Anterior cingulate cortex (tissue), 58 donors: Measurements from ENCODE around the gene FAM43A.

ENCODE experiments used
- DNase-seq, 58 donors: peaks; one replicate each; lab custom pipeline; 2025; lab: John Stamatoyannopoulos, UW

Gene FAM43A

GRCh38 chr3:194675081-194675640 is 10.5 kb upstream of the FAM43A start:
- peak in 11 of 58 donors; percentile 1 to 49 (median 22) for DNase-seq

GRCh38 chr3:194675680-194676079 is 10.0 kb upstream of the FAM43A start:
- peak in 1 of 58 donors; percentile 22 for DNase-seq

GRCh38 chr3:194676471-194676870 is 9.2 kb upstream of the FAM43A start:
- no peak for DNase-seq

GRCh38 chr3:194680888-194681615 is 4.6 kb upstream of the FAM43A start:
- DNase-seq: no peak

- no peak for DNase-seq
Observed at GRCh38 chr3:194682189-194682693, 3.4 kb upstream of the FAM43A start.

GRCh38 chr3:194682694-194683310 is 2.9 kb upstream of the FAM43A start:
- DNase-seq: peak in 52 of 58 donors; percentile 24 to 87 (median 56)

GRCh38 chr3:194683380-194683779 is 2.3 kb upstream of the FAM43A start:
- no peak for DNase-seq

- no peak for DNase-seq
Observed at GRCh38 chr3:194685065-194685717, 492 bp upstream of the FAM43A start.

- peak in 4 of 58 donors; percentile 6 to 33 (median 8) for DNase-seq
Observed at GRCh38 chr3:194686414-194686815, 732 bp downstream of the FAM43A start.

- peak in 15 of 58 donors; percentile 6 to 40 (median 22) for DNase-seq
Observed at GRCh38 chr3:194686816-194687637, 1.3 kb downstream of the FAM43A start.

GRCh38 chr3:194687638-194688199 is 2.0 kb downstream of the FAM43A start:
- DNase-seq: peak in 34 of 58 donors; percentile 3 to 55 (median 30)

GRCh38 chr3:194688200-194688740 is 2.6 kb downstream of the FAM43A start:
- DNase-seq: no peak

- no peak for DNase-seq
Observed at GRCh38 chr3:194688946-194689345, 3.3 kb downstream of the FAM43A start.

- DNase-seq: no peak
Observed at GRCh38 chr3:194689493-194689944, 3.8 kb downstream of the FAM43A start.

GRCh38 chr3:194690501-194691372 is 5.1 kb downstream of the FAM43A start:
- no peak for DNase-seq

- no peak for DNase-seq
Observed at GRCh38 chr3:194691481-194692283, 6.0 kb downstream of the FAM43A start.

GRCh38 chr3:194696702-194697101 is 11.0 kb downstream of the FAM43A start:
- DNase-seq: no peak
